GM19239 (cell line): Measurements from ENCODE around the gene SLX4IP.

Source experiments
- DNase-seq: peaks from one replicate; pipeline ENCODE4 v3.0.0; 2011; ENCODE audit warnings: low spot score; ENCODE audit not compliant: insufficient read length
- FAIRE-seq: peaks from 2 replicates; lab custom pipeline; 2011; peaks lifted over from hg19 to GRCh38; lab: Jason Lieb, UNC

The SLX4IP gene

DNA sequence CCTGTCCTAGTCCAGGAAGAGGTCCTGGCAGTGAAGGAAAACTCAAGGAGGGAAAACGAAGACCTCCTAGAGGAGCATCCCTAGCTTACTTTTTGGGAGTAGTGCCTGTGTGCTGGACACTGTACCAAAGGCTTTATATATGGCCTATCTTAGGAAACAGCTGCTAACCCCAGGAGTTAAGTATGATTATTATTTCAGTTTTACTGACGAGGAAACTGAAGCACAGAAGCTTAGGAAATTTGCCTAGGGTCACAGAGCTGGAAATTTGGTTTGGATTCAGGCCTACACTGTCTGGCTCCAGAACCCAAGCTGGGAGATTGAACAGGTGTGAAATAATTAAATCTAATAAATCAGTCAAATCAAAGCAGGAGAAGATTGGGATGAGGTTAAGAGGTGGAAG, 78.0 kb downstream of the SLX4IP start:
- FAIRE-seq (no peak), DNase-seq (no peak)

GRCh38 chr20:10513931-10514575, 78.9 kb downstream of the SLX4IP start:
- no peak for DNase-seq
- FAIRE-seq, result no peak

GRCh38 chr20:10516529-10516928, 81.4 kb downstream of the SLX4IP start:
- no peak for DNase-seq
- FAIRE-seq, result no peak

- FAIRE-seq, result no peak
Measured at GRCh38 chr20:10519361-10520046, 84.4 kb downstream of the SLX4IP start.

GRCh38 chr20:10520528-10520927, 85.4 kb downstream of the SLX4IP start:
- no peak for DNase-seq
- FAIRE-seq, result no peak

More at GRCh38 chr20:10519361-10520046, 84.4 kb downstream of the SLX4IP start:
- DNase-seq, result no peak

- DNase-seq (no peak), FAIRE-seq (no peak)
Measured at GRCh38 chr20:10521068-10521831, 86.1 kb downstream of the SLX4IP start.

DNA sequence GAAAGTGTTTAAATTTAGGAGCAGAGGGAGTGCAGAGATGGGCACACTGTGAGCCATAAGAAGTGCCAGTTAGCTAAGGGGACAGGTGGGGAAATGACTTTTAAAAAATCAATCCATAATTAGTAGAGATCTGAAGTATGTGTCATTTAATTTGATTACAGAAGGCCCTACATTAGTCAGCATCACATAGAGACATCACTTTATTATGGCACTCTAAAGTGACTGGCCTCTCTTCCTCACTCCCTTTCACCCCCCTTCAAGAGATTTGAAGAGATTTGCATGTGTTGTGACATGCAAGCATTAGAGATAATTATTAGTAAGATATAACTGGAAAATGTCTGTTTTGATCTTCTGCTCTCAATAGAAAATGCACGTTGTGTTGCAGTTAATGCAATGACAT, 86.7 kb downstream of the SLX4IP start:
- no peak for FAIRE-seq
- DNase-seq, result no peak

DNA sequence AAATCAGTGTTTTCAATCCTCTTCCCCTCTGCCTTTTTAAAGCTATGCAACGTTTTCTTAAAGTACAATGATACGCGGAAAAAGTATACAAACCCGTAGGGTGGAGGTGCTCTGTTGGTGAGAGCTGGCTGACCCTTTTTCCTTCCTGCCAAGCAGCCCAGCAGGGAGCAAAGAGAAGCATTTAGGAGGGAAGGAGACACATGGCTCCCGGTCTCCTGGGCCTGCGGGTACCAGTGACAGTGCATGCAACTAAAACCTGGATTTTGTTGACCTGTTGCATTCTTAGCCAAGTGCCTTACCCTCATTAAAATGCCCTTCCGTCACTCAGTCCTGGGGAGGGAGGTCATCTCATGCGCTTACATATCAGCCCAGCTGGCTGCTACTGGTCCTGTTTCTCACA, 87.2 kb downstream of the SLX4IP start:
- DNase-seq (no peak), FAIRE-seq (no peak)

- DNase-seq (no peak), FAIRE-seq (no peak)
Measured at GRCh38 chr20:10523443-10523842, 88.3 kb downstream of the SLX4IP start.

GRCh38 chr20:10524034-10524476, 89.0 kb downstream of the SLX4IP start:
- no peak for DNase-seq
- FAIRE-seq, result no peak

GRCh38 chr20:10524643-10525042, 89.5 kb downstream of the SLX4IP start:
- DNase-seq (no peak), FAIRE-seq (no peak)

- DNase-seq (no peak), FAIRE-seq (no peak)
Measured at GRCh38 chr20:10527781-10528180, 92.7 kb downstream of the SLX4IP start.

- FAIRE-seq, result no peak
- no peak for DNase-seq
Measured at GRCh38 chr20:10530883-10531282, 95.8 kb downstream of the SLX4IP start.

- no peak for DNase-seq
- no peak for FAIRE-seq
Measured at GRCh38 chr20:10531848-10532247, 96.7 kb downstream of the SLX4IP start.

GRCh38 chr20:10532361-10532760, 97.3 kb downstream of the SLX4IP start:
- DNase-seq (no peak), FAIRE-seq (no peak)

DNA sequence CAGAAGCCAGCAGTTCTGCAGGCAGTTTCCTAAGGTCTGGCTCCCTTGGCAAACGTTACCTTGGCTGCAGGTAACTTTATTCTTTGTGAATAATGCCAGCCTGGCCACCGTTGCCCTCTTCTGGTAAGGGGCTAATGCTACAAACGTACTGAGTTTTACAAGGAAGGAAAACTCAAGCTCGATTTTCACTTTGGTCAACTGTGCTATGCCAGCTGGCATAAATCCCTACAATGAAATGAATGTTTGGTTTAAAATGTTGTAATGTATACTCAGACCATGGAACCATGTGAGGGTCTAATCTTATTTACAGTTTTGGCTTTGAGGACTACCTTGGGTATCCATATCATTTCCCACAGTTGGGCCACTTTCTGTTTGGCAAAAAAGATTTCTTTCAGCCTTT, 101.4 kb downstream of the SLX4IP start:
- DNase-seq, result no peak
- FAIRE-seq, result peak; percentile 4

GRCh38 chr20:10537850-10538480, 102.9 kb downstream of the SLX4IP start:
- FAIRE-seq (no peak), DNase-seq (no peak)

- DNase-seq (no peak), FAIRE-seq (no peak)
Measured at GRCh38 chr20:10538768-10539167, 103.7 kb downstream of the SLX4IP start.

- DNase-seq, result no peak
- no peak for FAIRE-seq
Measured at GRCh38 chr20:10539818-10540553, 104.9 kb downstream of the SLX4IP start.
